ENCODE results near the gene ZBTB40.

The ZBTB40 gene

DNA sequence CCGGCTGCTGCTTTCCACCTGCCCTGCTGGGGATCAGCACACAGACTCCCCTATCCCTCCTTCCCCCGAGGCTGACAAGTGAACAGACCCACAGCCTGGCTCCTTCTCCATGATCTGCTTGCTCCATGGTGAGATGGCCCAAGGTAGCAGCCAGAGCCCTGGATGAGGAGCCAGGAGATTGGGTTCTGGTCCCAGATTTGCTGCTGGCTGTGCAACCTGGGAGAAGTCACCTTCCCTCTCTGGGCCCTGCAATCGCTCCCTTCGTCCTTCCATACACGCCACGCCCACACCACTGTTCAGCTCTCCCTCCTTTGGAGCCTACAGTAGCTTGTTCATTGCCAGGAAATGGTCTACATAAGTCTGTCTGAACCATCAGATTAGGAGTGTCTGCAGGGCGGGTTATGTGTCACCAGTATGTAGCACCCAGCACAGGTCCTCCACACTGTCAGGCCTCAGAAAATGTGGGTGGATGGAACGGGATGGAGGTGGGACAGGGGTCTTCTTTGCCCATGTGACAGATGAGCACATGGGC lies 102.4 kb downstream of the ZBTB40 start:
- DNase-seq (ENCODE audit: insufficient read length, low spot score), result no peak
- TF ChIP-seq POLR2A (IDR thresholded peaks at IDR 0.05; ENCODE audit: low read depth, low read length) (no peak), POU2F2 (IDR thresholded peaks at IDR 0.05; ENCODE audit: low read depth, low read length) (no peak), SPI1 (IDR thresholded peaks at IDR 0.05; ENCODE audit: low read depth, low read length) (no peak), POLR2AphosphoS5 (IDR thresholded peaks at IDR 0.05; ENCODE audit: low read depth, low read length) (no peak), PAX5 (IDR thresholded peaks at IDR 0.05; ENCODE audit: insufficient read depth, low read length, severe bottlenecking) (no peak), TAF1 (IDR thresholded peaks at IDR 0.05; ENCODE audit: low read depth, low read length) (no peak)
- no peak for FAIRE-seq

DNA sequence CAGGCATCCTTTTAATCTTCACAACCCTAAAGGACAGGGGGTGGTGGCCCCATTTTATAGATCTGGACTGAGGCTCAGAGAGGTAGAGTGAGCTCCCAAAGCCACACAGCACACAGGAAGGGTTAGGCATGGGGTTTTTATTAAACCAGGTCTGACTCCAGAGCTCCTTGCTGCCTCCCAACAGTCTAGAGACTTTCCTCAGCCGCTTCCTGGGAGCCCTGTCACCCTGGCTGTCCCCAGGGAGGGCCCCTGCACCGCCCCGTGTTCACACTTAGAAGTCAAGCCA lies 103.7 kb downstream of the ZBTB40 start:
- DNase-seq (ENCODE audit: insufficient read length, low spot score) (no peak), FAIRE-seq (no peak)
- TF ChIP-seq PAX5 (IDR thresholded peaks at IDR 0.05; ENCODE audit: insufficient read depth, low read length, severe bottlenecking), result no peak
- TF ChIP-seq SPI1 (IDR thresholded peaks at IDR 0.05; ENCODE audit: low read depth, low read length), result no peak
- TF ChIP-seq POLR2AphosphoS5 (IDR thresholded peaks at IDR 0.05; ENCODE audit: low read depth, low read length), result no peak
- TF ChIP-seq TAF1 (IDR thresholded peaks at IDR 0.05; ENCODE audit: low read depth, low read length), result no peak
- no peak for TF ChIP-seq POU2F2 (IDR thresholded peaks at IDR 0.05; ENCODE audit: low read depth, low read length)
- TF ChIP-seq POLR2A (IDR thresholded peaks at IDR 0.05; ENCODE audit: low read depth, low read length), result no peak

DNA sequence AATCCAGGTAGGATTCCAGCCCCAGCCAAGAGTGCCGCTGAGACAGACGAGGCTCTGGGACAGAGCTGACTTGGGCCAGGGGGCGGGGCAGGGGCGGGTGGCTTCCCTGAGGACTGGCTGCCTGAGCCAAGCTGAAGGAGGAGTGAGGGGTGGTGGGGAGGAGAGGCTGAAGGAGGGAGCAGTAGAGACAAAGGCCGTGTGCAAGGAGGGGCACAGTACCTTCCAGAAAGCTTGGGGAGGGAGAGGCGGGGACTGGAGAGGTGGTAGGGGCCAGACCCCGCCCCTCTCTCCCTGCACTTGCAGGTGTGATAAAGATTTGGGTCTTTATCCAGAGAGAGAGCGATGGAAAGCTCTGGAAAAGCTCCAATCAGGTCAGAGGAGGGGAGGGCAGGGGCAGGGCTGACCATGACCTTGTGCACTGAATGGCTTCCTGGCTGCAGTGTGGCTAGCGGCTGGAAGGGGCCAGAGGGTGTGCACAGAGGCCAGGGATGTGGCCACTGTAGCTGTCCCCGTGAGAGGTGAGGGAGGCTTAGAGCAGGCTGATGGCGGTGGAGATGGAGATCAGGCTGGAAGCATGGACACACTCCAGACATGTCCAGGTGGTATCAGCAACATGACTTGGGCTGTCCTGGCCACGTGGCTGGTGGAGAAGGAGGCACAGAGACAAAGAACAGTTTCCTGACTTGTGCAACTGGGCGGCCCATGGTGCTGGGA lies 104.9 kb downstream of the ZBTB40 start:
- TF ChIP-seq PAX5 (IDR thresholded peaks at IDR 0.05; ENCODE audit: insufficient read depth, low read length, severe bottlenecking) (no peak), POU2F2 (IDR thresholded peaks at IDR 0.05; ENCODE audit: low read depth, low read length) (no peak), POLR2A (IDR thresholded peaks at IDR 0.05; ENCODE audit: low read depth, low read length) (no peak), POLR2AphosphoS5 (IDR thresholded peaks at IDR 0.05; ENCODE audit: low read depth, low read length) (no peak), SPI1 (IDR thresholded peaks at IDR 0.05; ENCODE audit: low read depth, low read length) (no peak), TAF1 (IDR thresholded peaks at IDR 0.05; ENCODE audit: low read depth, low read length) (no peak)
- no peak for DNase-seq (ENCODE audit: insufficient read length, low spot score)
- no peak for FAIRE-seq

DNA sequence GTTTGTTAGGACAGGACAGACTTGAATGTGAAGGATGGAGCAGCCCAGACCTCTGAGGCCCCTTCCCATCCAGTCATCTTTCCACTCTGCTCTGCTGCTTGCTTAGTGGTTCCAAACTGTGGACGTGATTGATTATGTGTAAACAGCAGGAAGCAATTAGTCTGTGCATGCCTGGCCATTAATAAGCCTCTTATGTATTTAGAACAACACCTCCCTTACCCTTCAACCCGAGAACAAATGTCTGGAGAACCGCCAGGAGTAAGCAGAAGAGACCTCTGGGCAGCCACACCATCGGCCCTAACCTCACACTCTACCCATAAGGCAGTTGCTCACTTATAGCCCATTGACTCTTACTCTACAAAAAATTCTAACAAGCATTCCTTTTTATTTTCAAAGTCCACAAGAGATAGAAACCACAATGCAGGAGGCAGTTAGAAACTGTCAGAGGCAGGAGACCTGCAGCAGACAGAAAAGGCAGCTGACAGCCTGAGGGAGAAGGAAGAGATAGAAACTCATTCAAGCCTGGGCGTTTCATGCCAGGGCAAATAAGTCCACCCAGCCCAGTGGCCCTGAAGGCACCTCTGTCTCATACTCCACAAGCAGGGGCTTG lies 105.8 kb downstream of the ZBTB40 start:
- no peak for DNase-seq (ENCODE audit: insufficient read length, low spot score)
- no peak for FAIRE-seq
- TF ChIP-seq TAF1 (IDR thresholded peaks at IDR 0.05; ENCODE audit: low read depth, low read length) (no peak), POU2F2 (IDR thresholded peaks at IDR 0.05; ENCODE audit: low read depth, low read length) (no peak), SPI1 (IDR thresholded peaks at IDR 0.05; ENCODE audit: low read depth, low read length) (no peak), PAX5 (IDR thresholded peaks at IDR 0.05; ENCODE audit: insufficient read depth, low read length, severe bottlenecking) (no peak), POLR2A (IDR thresholded peaks at IDR 0.05; ENCODE audit: low read depth, low read length) (no peak), POLR2AphosphoS5 (IDR thresholded peaks at IDR 0.05; ENCODE audit: low read depth, low read length) (no peak)

DNA sequence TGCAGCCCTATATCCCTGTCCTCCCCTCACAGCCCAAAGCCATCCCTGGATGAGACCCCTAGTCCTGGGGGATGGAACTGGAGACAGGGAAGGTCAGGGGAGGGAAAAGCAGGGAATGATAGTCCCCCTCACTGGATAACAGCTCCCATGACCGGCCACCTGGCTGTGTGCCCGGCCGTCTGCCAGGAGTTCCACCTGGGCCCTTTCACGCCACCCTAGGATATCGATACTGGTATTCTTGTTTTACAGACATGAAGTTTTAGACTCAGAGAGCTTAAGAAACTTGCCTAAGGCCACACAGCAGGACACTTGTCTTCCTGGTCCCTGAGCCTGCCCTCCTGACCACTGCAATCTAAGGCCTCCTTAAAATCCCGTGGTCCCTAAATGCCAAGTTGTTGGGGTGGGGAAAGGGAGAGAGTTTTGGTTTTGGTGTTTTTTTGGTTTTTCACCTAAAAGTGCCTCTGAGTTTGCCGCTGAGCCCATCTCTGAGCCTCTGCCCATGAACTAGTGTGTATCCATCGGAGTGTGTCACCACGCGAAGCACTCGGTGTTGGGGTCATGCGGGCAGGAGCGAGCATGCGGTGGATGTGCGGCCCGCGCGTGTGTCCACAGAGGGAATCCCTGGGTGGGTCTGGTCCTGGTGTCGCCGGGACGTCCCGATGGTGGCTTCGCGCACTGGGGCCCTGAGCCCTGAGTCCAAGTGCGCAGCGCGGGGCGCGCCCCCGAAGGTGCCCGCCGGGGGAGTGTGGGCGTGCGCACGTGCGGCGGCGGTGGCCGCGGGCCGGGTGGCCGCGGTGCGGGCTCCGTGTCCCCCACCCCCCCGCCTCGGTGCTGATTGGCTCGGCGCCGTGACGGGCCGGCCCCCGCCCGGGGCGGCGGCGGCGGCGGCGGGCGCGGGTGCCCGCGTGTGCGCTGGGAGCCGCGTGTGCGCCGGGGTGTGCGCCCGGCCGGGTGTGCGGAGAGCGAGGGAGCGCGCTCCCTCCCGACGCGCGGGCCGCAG lies 111.2 kb downstream of the ZBTB40 start, which contains the start of gene EPHA8:
Gene EPHA8, plus strand, starts transcription at position 906 of the 1,000 bp plus-strand sequence. CDS start 147 bp downstream, outside the sequence.
- no peak for FAIRE-seq
- TF ChIP-seq TAF1 (IDR thresholded peaks at IDR 0.05; ENCODE audit: low read depth, low read length), result no peak
- no peak for TF ChIP-seq PAX5 (IDR thresholded peaks at IDR 0.05; ENCODE audit: insufficient read depth, low read length, severe bottlenecking)
- no peak for TF ChIP-seq POLR2AphosphoS5 (IDR thresholded peaks at IDR 0.05; ENCODE audit: low read depth, low read length)
- TF ChIP-seq SPI1 (IDR thresholded peaks at IDR 0.05; ENCODE audit: low read depth, low read length), result no peak
- TF ChIP-seq POLR2A (IDR thresholded peaks at IDR 0.05; ENCODE audit: low read depth, low read length), result no peak
- no peak for TF ChIP-seq POU2F2 (IDR thresholded peaks at IDR 0.05; ENCODE audit: low read depth, low read length)

DNA sequence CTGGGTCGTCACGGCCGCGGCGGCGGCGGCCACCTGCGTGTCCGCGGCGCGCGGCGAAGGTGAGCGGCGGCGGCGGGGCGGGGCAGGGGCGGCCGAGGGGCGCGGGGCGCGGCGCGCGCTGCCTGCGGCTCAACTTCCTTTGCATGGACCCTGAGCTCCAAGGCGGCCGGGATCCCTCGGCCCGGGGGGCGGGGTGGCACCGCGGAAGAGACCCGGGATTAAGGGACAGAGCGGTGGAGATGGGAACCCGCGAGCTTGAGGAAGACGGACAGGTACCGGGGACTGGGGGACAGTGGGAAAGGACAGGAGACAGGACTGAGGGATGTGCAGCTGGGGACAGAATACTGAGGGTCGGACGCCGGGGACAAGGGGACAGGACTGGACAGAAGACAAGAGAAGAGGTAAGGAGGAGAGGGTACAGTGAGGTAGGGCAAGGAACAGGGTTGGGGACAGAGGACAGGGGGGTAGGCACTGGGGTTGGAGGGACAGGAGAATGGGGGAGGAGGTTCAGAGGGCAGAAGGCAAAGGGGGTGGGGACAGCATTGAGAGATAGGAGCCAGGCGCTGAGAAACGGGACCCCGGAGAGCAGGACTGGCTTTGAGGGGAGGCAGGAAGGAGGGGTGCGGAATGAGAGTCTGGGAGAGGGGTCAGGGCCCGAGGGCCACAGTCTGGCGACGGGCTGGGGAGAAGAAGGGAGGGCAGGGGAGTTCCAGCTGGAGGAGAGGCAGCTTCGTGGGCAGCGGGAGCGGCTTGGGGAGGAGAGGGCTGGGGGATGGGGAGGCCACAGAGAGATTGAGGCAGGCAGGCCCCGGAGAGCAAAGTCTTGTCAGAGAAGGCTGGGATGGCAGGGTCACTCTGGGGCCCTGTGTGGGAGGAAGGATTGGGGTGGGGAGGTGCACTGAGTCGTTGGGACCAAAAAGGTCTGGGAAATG lies 112.3 kb downstream of the ZBTB40 start:
- DNase-seq (ENCODE audit: insufficient read length, low spot score) (no peak), FAIRE-seq (no peak)
- TF ChIP-seq POLR2AphosphoS5 (IDR thresholded peaks at IDR 0.05; ENCODE audit: low read depth, low read length) (no peak), TAF1 (IDR thresholded peaks at IDR 0.05; ENCODE audit: low read depth, low read length) (no peak), SPI1 (IDR thresholded peaks at IDR 0.05; ENCODE audit: low read depth, low read length) (no peak), POLR2A (IDR thresholded peaks at IDR 0.05; ENCODE audit: low read depth, low read length) (no peak), PAX5 (IDR thresholded peaks at IDR 0.05; ENCODE audit: insufficient read depth, low read length, severe bottlenecking) (no peak), POU2F2 (IDR thresholded peaks at IDR 0.05; ENCODE audit: low read depth, low read length) (no peak)

More for the DNA sequence above, 111.2 kb downstream of the ZBTB40 start, which contains the start of gene EPHA8:
- no peak for DNase-seq (ENCODE audit: insufficient read length, low spot score)

DNA sequence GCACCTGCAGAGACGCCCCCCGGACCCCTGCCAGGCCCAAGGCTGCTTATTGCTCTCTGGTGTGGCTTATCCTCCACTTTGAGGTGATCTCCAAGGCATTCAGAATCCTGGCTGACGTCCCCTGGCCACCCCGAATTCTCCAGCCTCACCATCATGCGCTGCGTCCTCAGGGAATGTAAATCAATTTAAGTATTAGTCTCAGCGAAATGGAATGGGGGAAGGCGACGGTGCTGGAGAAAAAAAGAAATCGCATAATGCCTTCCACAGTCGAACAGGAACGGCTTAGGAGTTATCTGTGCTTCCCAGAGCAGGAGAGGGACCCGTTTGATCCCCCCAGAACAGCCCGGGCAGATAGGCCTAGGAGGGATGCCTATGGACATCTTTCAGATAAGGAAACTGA lies 114.5 kb downstream of the ZBTB40 start:
- FAIRE-seq (no peak), DNase-seq (ENCODE audit: insufficient read length, low spot score) (no peak)
- TF ChIP-seq POU2F2 (IDR thresholded peaks at IDR 0.05; ENCODE audit: low read depth, low read length) (no peak), POLR2AphosphoS5 (IDR thresholded peaks at IDR 0.05; ENCODE audit: low read depth, low read length) (no peak), TAF1 (IDR thresholded peaks at IDR 0.05; ENCODE audit: low read depth, low read length) (no peak), SPI1 (IDR thresholded peaks at IDR 0.05; ENCODE audit: low read depth, low read length) (no peak), PAX5 (IDR thresholded peaks at IDR 0.05; ENCODE audit: insufficient read depth, low read length, severe bottlenecking) (no peak), POLR2A (IDR thresholded peaks at IDR 0.05; ENCODE audit: low read depth, low read length) (no peak)

DNA sequence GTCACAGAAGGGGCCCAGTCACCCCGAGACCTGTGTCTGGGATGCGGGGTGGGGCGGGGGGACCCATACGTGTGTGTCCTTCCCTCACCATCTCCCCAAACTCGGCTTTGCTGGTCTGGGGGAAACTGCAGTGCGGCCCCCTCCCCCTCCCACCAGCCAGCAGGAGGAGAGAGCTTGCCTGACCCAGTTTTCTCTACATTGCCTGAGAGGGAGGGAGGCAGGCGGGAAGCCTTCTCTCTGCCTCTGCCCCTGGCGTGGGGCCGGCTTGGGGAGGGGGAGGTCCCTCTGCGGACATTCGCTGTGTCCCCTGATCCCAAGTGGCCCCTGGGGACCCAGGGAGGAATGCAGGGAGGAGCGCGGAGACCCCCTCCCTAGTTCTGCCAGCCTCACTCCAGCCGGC lies 115.5 kb downstream of the ZBTB40 start:
- FAIRE-seq, result no peak
- no peak for TF ChIP-seq POLR2A (IDR thresholded peaks at IDR 0.05; ENCODE audit: low read depth, low read length)
- TF ChIP-seq TAF1 (IDR thresholded peaks at IDR 0.05; ENCODE audit: low read depth, low read length), result no peak
- no peak for TF ChIP-seq POU2F2 (IDR thresholded peaks at IDR 0.05; ENCODE audit: low read depth, low read length)
- TF ChIP-seq POLR2AphosphoS5 (IDR thresholded peaks at IDR 0.05; ENCODE audit: low read depth, low read length), result no peak
- TF ChIP-seq PAX5 (IDR thresholded peaks at IDR 0.05; ENCODE audit: insufficient read depth, low read length, severe bottlenecking), result no peak
- DNase-seq (ENCODE audit: insufficient read length, low spot score), result no peak

Data from GM12891 (cell line).